GM19240 (cell line): ENCODE data around the gene AIM2.

Source experiments
- DNase-seq: peaks from one replicate; pipeline ENCODE4 v3.0.0; 2011; ENCODE audit warnings: low spot score; ENCODE audit not compliant: insufficient read length

AIM2 gene

DNA sequence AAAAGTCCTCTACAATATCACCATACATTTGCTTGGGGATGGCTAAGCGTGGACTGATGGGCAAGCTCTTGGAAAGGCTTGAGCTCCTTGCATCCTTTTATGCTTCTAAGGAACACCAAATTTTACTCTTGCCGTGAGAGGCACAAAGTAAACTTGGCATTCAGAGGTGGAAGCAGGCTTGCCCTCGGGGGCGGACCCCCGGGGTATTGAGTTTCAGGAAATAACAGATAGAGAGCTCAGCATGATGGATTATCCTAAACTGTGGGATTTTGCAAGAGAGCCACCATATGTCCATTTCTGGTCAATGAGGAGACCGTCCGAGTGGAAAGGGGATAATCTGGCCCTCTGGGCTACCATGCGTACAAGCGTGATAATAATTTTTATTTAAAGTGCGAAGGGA, 52.8 kb downstream of the AIM2 start:
- DNase-seq, result no peak

GRCh38 chr1:159015440-159015909, 61.1 kb downstream of the AIM2 start:
- peak; percentile 36 for DNase-seq

DNA sequence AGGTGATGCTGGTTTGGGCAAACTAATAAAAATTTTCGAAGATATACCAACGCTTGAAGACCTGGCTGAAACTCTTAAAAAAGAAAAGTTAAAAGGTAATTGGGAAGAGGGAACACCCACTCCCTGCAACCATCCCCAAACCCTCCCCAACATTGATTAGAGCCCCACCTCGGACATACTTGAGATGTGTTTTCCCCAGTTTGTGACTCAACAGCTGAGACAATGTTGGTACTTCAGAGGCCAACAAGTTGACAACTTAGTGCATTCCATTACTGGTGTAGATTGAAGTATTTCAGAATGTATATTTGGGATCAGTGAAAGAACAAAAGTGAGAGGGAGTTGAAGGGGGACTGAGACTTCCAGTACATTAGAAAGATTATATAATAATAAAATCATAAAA, 61.7 kb downstream of the AIM2 start:
- DNase-seq, result no peak

GRCh38 chr1:159014003-159014571, 62.5 kb downstream of the AIM2 start:
- no peak for DNase-seq

- no peak for DNase-seq
These were observed 64.1 kb downstream of the AIM2 start for GRCh38 chr1:159012495-159012894.
